T follicular helper cell (primary cell): ENCODE results near the gene DNAI2.
A peak's percentile ranks its signal among the peaks of the same experiment; 100 is the strongest.

Experiments used
- DNase-seq: peaks from one replicate; pipeline ENCODE4 v3.0.0-alpha.2; 2020; ENCODE audit warnings: low read depth

DNAI2 gene

GRCh38 chr17:74339537-74340195 is 65.6 kb downstream of the DNAI2 start:
- DNase-seq, result no peak

GRCh38 chr17:74340470-74341023 is 66.5 kb downstream of the DNAI2 start:
- no peak for DNase-seq

- DNase-seq, result no peak
Measured at GRCh38 chr17:74342224-74342623, 68.2 kb downstream of the DNAI2 start.

GRCh38 chr17:74343121-74343520 is 69.1 kb downstream of the DNAI2 start:
- no peak for DNase-seq

GRCh38 chr17:74343526-74344284 is 69.7 kb downstream of the DNAI2 start:
- no peak for DNase-seq

GRCh38 chr17:74344658-74345057 is 70.6 kb downstream of the DNAI2 start:
- DNase-seq, result no peak

GRCh38 chr17:74345433-74346241 is 71.6 kb downstream of the DNAI2 start:
- DNase-seq, result no peak

- no peak for DNase-seq
Measured at GRCh38 chr17:74347646-74348045, 73.6 kb downstream of the DNAI2 start.

- DNase-seq, result no peak
Measured at GRCh38 chr17:74349120-74349519, 75.1 kb downstream of the DNAI2 start.

- no peak for DNase-seq
Measured at GRCh38 chr17:74350486-74350885, 76.5 kb downstream of the DNAI2 start.

- no peak for DNase-seq
Measured at GRCh38 chr17:74351552-74352210, 77.6 kb downstream of the DNAI2 start.

- no peak for DNase-seq
Measured at GRCh38 chr17:74353446-74354060, 79.5 kb downstream of the DNAI2 start.

- DNase-seq, result peak; percentile 28
Measured at GRCh38 chr17:74354123-74354522, 80.1 kb downstream of the DNAI2 start.

- no peak for DNase-seq
Measured at GRCh38 chr17:74354561-74354960, 80.5 kb downstream of the DNAI2 start.

- DNase-seq, result no peak
Measured at GRCh38 chr17:74355065-74355464, 81.0 kb downstream of the DNAI2 start.

- no peak for DNase-seq
Measured at GRCh38 chr17:74356646-74357465, 82.8 kb downstream of the DNAI2 start.

GRCh38 chr17:74357466-74357809 is 83.4 kb downstream of the DNAI2 start:
- DNase-seq, result no peak

GRCh38 chr17:74358697-74359096 is 84.7 kb downstream of the DNAI2 start:
- no peak for DNase-seq

- no peak for DNase-seq
Measured at GRCh38 chr17:74359916-74360315, 85.9 kb downstream of the DNAI2 start.

- DNase-seq, result no peak
Measured at GRCh38 chr17:74360899-74361229, 86.8 kb downstream of the DNAI2 start.
